ENCODE data around the gene SYMPK.

The SYMPK gene

GRCh38 chr19:45768984-45769782, 93.8 kb downstream of the SYMPK start, which contains the start of gene SIX5:
Gene SIX5 (minus strand): TSS chr19:45769252. CDS start chr19:45768844, 408 bp downstream.
- no peak for TF ChIP-seq CTCF (IDR thresholded peaks at IDR 0.05; ENCODE audit: low read depth, low read length)

DNA sequence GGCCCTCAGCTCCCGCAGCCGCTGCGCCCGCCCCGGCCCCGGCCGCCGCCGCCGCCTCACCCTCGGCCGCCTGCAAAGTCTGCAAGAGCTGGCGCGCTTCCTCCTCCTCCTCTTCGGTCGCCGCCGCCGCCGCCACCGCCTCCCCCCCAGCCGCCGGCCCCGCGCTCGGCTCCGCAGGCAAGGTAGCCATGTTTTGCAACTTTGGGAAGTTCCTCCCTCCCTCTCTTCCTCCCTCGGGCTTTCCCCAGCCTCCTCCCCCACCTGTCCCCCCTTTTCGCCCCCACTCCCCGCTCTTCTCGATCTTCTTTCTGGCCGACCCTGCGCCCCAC, 94.3 kb downstream of the SYMPK start:
- peak overlapping the region; percentile 71 for H3K4me3 ChIP-seq (ENCODE audit: low read depth, low read length)
- no peak for TF ChIP-seq CTCF (IDR thresholded peaks at IDR 0.05; ENCODE audit: low read depth, low read length)

More at GRCh38 chr19:45768984-45769782, 93.8 kb downstream of the SYMPK start, which contains the start of gene SIX5:
- H3K4me3 ChIP-seq (ENCODE audit: low read depth, low read length) = peak within 1 kb of the TSS; percentile 71

GRCh38 chr19:45767881-45768654, 94.9 kb downstream of the SYMPK start:
- no peak for TF ChIP-seq CTCF (IDR thresholded peaks at IDR 0.05; ENCODE audit: low read depth, low read length)
- peak overlapping the region; percentile 71 for H3K4me3 ChIP-seq (ENCODE audit: low read depth, low read length)

GRCh38 chr19:45767410-45767880, 95.5 kb downstream of the SYMPK start:
- no peak for TF ChIP-seq CTCF (IDR thresholded peaks at IDR 0.05; ENCODE audit: low read depth, low read length)
- peak overlapping the region; percentile 71 for H3K4me3 ChIP-seq (ENCODE audit: low read depth, low read length)

GRCh38 chr19:45766869-45767346, 96.0 kb downstream of the SYMPK start:
- peak overlapping the region; percentile 71 for H3K4me3 ChIP-seq (ENCODE audit: low read depth, low read length)
- TF ChIP-seq CTCF (IDR thresholded peaks at IDR 0.05; ENCODE audit: low read depth, low read length) = no peak

- TF ChIP-seq CTCF (IDR thresholded peaks at IDR 0.05; ENCODE audit: low read depth, low read length) = no peak
- H3K4me3 ChIP-seq (ENCODE audit: low read depth, low read length) = peak overlapping the region; percentile 71
Observed at GRCh38 chr19:45766296-45766868, 96.6 kb downstream of the SYMPK start.
